ENCODE data around the gene WIPF3. TPM values are rescaled to one million over a fixed set of nuclear protein-coding genes. Genes with fewer than 3 reads are reported as not detected.

Gene WIPF3
- total RNA-seq, 6 experiments from 2014 or later: 0.64 to 4.1 (median 0.93) TPM

DNA sequence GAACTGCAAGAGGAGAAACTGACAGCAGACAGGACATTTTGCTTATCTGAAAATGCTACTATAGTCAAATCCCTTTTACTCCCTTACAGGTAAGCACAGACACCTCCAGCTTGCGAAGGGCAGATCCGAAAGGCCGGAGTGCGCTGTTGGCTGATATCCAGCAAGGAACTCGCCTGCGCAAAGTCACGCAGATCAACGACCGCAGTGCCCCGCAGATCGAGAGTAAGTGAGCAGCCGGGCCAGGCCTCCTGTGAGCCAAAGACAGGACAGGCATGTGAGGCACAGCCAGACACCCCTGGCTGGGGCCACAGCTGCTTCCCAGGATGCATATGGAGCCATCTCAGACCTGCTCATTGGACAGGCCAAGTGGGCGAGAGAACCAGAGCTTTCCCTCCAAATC, 69.4 kb downstream of the WIPF3 start:
- Histone ChIP-seq H3K9me3 (no peaks in the 10 kb centered on the region), H3K4me1 (no peaks in the 10 kb centered on the region), H3K27me3 (no peaks in the 10 kb centered on the region), H3K4me3 (no peak overlapping the region), H3K27ac (no peak overlapping the region), H3K36me3 (no peaks in the 10 kb centered on the region)
- ATAC-seq (no peak), DNase-seq (no peak)
- WGBS (ENCODE audit: insufficient coverage, low coverage, low lambda C conversion rate, missing lambda C conversion rate): 100% methylated on average over 1 of the region's 13 CpGs
- intact Hi-C loops (cut with DNase I): no loop called here
- TF ChIP-seq, protein P1, sequence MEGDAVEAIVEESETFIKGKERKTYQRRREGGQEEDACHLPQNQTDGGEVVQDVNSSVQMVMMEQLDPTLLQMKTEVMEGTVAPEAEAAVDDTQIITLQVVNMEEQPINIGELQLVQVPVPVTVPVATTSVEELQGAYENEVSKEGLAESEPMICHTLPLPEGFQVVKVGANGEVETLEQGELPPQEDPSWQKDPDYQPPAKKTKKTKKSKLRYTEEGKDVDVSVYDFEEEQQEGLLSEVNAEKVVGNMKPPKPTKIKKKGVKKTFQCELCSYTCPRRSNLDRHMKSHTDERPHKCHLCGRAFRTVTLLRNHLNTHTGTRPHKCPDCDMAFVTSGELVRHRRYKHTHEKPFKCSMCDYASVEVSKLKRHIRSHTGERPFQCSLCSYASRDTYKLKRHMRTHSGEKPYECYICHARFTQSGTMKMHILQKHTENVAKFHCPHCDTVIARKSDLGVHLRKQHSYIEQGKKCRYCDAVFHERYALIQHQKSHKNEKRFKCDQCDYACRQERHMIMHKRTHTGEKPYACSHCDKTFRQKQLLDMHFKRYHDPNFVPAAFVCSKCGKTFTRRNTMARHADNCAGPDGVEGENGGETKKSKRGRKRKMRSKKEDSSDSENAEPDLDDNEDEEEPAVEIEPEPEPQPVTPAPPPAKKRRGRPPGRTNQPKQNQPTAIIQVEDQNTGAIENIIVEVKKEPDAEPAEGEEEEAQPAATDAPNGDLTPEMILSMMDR (IDR thresholded peaks at IDR 0.05): no peak
- TF ChIP-seq POLR2A (IDR thresholded peaks at IDR 0.05): no peak

DNA sequence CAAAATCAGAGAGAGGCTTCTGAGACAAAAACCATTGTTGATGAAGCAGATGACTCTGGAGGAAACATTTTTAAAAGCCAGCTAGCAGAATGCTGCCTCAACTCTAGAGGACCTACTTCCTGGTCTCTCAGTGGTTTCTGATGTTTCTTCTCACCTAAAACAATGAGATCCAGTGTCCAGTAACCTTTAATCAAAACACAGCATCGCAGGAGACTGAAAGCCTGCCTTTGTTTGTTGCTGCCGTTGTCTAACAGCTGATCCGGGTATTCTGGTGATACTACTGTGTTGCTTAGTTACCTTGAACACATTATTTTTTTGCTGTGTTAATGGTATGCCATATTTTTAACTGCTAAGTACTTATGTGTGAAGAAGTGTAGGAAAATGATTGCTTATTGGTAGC, 70.9 kb downstream of the WIPF3 start:
- Histone ChIP-seq H3K9me3 (no peaks in the 10 kb centered on the region), H3K36me3 (no peaks in the 10 kb centered on the region), H3K4me1 (no peaks in the 10 kb centered on the region), H3K4me3 (no peak overlapping the region), H3K27ac (no peak overlapping the region), H3K27me3 (no peaks in the 10 kb centered on the region)
- intact Hi-C loops (cut with DNase I): no loop called here
- ATAC-seq: no peak
- WGBS (ENCODE audit: insufficient coverage, low coverage, low lambda C conversion rate, missing lambda C conversion rate): 57% methylated on average over 3 of the region's 3 CpGs
- TF ChIP-seq, protein P1 (IDR thresholded peaks at IDR 0.05): no peak
- no peak for TF ChIP-seq POLR2A (IDR thresholded peaks at IDR 0.05)
- DNase-seq: no peak

DNA sequence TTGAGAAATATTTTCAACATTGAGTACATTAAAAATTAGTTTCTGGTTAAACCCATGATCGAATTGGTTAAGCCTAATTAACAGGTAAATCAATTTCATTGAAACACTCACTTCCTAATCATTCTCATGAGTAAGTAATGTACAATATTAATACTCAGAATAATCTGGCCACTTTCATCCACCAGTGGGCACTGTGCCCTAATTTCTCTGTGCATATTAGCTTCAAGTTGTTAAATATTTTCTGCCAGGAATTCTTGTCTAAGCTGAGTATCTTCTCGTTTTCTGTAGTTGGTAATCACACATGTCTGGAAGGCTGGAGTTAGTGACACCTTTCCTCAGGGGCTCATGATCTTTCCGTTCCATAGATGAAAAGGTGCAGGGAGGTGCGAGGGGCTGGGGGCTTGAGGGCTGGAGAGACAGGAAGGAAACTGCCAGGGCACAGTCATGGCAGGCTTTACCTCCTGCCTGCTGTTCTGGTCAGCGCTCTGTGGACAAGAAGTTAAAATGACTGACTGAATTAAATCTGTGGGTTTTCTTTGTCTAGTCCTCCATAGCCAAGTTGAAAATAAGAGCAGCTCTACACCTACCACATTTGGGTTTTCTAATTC, 71.9 kb downstream of the WIPF3 start:
- no peak overlapping the region for H3K27ac ChIP-seq
- H3K27me3 ChIP-seq: no peaks in the 10 kb centered on the region
- no peak for DNase-seq
- ATAC-seq: no peak
- no peak for TF ChIP-seq POLR2A (IDR thresholded peaks at IDR 0.05)
- TF ChIP-seq, protein P1 (IDR thresholded peaks at IDR 0.05): peak; percentile 13 to 36 (median 30)
- no peaks in the 10 kb centered on the region for H3K9me3 ChIP-seq
- 49% methylated on average over 4 of the region's 5 CpGs for WGBS (ENCODE audit: insufficient coverage, low coverage, low lambda C conversion rate, missing lambda C conversion rate)
- intact Hi-C loops (cut with DNase I): no loop called here
- no peak overlapping the region for H3K4me3 ChIP-seq
- H3K36me3 ChIP-seq: no peaks in the 10 kb centered on the region
- H3K4me1 ChIP-seq: no peaks in the 10 kb centered on the region

DNA sequence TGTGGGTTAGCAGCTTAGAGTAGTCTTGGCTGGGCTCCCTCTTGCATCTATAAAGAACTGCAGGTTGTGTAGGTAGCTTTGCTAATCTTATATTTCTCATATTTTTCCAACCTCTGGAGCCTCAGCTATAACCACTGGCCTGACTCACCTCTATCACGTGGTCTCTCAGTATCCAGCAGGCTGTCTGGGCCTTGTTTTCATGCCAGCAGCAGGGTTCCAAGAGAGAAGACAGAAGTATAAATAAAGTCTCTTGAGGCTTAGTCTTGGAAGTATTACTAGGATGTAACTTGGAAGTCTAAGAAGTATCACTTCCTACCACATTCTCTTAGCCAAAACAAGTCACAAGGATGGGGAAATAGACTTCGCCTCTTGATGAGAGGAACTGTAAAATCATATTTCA, 73.3 kb downstream of the WIPF3 start:
- TF ChIP-seq POLR2A (IDR thresholded peaks at IDR 0.05): no peak
- TF ChIP-seq, protein P1 (IDR thresholded peaks at IDR 0.05): no peak
- H3K27ac ChIP-seq: no peak overlapping the region
- H3K36me3 ChIP-seq: no peaks in the 10 kb centered on the region
- WGBS (ENCODE audit: insufficient coverage, low coverage, low lambda C conversion rate, missing lambda C conversion rate): 71% methylated on average over 2 of the region's 2 CpGs
- H3K9me3 ChIP-seq: no peaks in the 10 kb centered on the region
- no peaks in the 10 kb centered on the region for H3K27me3 ChIP-seq
- ATAC-seq (no peak), DNase-seq (no peak)
- H3K4me1 ChIP-seq: no peaks in the 10 kb centered on the region
- intact Hi-C loops (cut with DNase I): no loop called here
- no peak overlapping the region for H3K4me3 ChIP-seq

DNA sequence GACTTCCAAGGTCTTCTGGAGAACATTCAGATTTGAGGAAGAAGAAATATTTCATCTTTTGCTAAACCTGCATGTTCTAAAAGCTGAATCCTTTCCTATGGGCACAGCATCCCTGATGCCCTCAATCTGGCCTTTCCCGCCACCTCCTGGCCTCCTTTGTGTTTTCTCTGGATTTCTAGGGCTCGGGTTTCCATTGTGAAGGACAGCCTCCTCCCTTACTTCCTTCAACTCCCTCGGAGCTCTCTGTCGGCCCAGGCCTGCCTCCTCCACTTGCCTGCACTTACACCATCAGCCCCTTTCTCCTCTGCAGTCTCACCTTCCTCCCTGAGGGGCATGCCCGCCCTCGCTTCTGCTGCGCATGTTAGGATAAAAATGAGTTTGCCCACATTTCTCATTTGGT, 75.4 kb downstream of the WIPF3 start:
- 82% methylated on average over 7 of the region's 7 CpGs for WGBS (ENCODE audit: insufficient coverage, low coverage, low lambda C conversion rate, missing lambda C conversion rate)
- no peaks in the 10 kb centered on the region for H3K4me1 ChIP-seq
- no peaks in the 10 kb centered on the region for H3K9me3 ChIP-seq
- TF ChIP-seq, protein P1 (IDR thresholded peaks at IDR 0.05): no peak
- no peak for TF ChIP-seq POLR2A (IDR thresholded peaks at IDR 0.05)
- no peak for ATAC-seq
- no peaks in the 10 kb centered on the region for H3K27me3 ChIP-seq
- intact Hi-C loops (cut with DNase I): no loop called here
- H3K27ac ChIP-seq: no peak overlapping the region
- no peak for DNase-seq
- H3K36me3 ChIP-seq: no peaks in the 10 kb centered on the region
- no peak overlapping the region for H3K4me3 ChIP-seq

All from right lobe of liver (tissue), 6 donors.